Suprapubic skin (tissue), 3 donors: ENCODE data around the gene OTULINL.

Experiments used
- EP300 ChIP-seq: sonication (generic); formaldehyde crosslinking; IDR thresholded peaks from one replicate; pipeline ENCODE4 v1.6.1; 2017; ENCODE audit warnings: antibody characterized with exemption
- POLR2A ChIP-seq, 2 donors: fragments of 450-650 bp; IDR thresholded peaks; one replicate each; pipeline ENCODE4 v1.6.1; 2017; ENCODE audit warnings: antibody characterized with exemption in 2 of 2, mild to moderate bottlenecking in 2 of 2, moderate library complexity in 2 of 2
- TF ChIP-seq, protein P1 (sequence below), 2 donors: fragments of 200-600 bp in 1 of 2; fragments of 450-650 bp in 1 of 2; sonication (generic) in 1 of 2; IDR thresholded peaks; one replicate each; pipeline ENCODE4 v1.5.1; 2016 to 2019; ENCODE audit warnings: antibody characterized with exemption in 2 of 2, mild to moderate bottlenecking in 1 of 2, moderate library complexity in 1 of 2

DNA sequence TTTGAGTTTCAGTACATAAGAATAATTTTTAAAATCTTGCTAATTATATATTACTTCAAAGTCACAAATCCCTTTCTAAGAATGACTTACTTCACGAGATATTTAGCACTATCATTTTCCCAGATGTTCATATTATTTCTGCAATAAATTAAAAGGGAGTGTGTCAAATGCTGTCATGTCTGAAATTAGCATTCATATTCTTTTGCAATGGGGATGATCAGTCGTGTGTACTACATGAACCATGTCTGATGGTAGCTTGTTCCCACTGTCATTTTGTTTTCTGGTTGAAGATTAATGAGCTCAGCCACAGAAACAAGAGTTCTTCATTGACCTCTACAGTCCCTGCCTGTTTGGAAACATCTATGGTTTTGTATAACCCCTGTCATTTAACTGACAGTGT, 30.1 kb downstream of the OTULINL start:
- TF ChIP-seq, protein P1, sequence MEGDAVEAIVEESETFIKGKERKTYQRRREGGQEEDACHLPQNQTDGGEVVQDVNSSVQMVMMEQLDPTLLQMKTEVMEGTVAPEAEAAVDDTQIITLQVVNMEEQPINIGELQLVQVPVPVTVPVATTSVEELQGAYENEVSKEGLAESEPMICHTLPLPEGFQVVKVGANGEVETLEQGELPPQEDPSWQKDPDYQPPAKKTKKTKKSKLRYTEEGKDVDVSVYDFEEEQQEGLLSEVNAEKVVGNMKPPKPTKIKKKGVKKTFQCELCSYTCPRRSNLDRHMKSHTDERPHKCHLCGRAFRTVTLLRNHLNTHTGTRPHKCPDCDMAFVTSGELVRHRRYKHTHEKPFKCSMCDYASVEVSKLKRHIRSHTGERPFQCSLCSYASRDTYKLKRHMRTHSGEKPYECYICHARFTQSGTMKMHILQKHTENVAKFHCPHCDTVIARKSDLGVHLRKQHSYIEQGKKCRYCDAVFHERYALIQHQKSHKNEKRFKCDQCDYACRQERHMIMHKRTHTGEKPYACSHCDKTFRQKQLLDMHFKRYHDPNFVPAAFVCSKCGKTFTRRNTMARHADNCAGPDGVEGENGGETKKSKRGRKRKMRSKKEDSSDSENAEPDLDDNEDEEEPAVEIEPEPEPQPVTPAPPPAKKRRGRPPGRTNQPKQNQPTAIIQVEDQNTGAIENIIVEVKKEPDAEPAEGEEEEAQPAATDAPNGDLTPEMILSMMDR (IDR thresholded peaks at IDR 0.05), result no peak
- TF ChIP-seq POLR2A (IDR thresholded peaks at IDR 0.05), result no peak
- TF ChIP-seq EP300, result no peak
